ENCODE data around the gene NEDD9.

NEDD9 gene

DNA sequence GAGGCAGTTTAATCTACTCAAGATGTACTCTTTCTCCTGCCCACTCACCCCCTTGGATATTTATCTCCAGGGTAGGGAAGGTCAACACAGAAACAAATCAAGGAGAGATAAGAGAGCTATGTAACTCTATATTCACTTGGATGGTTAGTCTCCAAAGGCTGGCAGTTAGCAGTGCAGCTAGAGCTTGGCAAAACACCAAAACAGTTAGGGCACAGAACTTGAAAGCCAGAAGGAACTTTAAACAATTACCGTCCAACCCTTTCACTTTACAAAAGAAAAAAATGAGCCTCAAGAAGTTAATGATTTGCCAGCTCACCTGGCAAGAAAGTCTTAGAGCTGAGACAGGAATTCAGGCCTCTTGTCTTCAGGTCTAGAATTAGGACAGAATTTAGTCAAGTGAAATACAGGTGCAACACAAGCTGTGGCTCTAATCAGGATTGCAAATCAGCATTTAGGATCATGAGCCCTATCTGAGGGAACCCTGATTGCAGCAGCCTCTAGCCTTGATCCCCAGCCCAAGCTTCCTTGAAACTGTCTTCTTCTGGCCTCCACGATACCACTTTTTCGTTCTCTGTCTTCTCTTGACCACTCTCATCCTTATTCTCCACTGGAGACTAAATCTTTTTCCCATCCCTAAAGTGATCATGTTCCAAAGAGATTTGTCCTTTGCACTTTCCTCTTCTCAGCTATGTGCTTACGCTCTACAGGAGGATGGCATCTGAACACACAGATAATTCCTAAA lies 14.9 kb downstream of the NEDD9 start:
- DNase-seq (ENCODE audit: low spot score): no peak

DNA sequence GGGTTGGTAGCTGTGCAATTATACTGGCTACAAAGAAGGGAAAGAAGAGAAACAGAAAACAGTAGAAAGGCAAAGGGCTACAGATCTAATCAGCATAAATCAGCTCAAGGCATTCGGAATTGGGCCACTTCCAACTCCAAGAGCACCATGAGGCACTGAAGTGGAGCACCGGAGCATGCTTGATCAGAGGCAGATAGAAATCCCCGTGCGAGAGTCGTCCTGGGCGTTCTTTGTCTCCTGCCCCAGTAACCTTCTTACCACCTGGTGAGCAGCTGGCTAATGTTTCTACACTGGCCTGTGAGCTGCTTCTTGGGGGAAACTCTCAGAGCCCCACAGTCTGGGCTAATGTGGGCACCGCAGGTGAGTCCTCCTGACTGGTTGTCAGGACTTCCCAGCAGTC lies 16.7 kb downstream of the NEDD9 start:
- no peak for DNase-seq (ENCODE audit: low spot score)

- no peak for DNase-seq (ENCODE audit: low spot score)
Measured at GRCh38 chr6:11214901-11215300, 17.6 kb downstream of the NEDD9 start.

GRCh38 chr6:11214084-11214833 lies 18.2 kb downstream of the NEDD9 start:
- no peak for DNase-seq (ENCODE audit: low spot score)

GRCh38 chr6:11213422-11214021 lies 18.9 kb downstream of the NEDD9 start:
- DNase-seq (ENCODE audit: low spot score): no peak

- DNase-seq (ENCODE audit: low spot score): no peak
Measured at GRCh38 chr6:11212664-11213063, 19.8 kb downstream of the NEDD9 start.

- DNase-seq (ENCODE audit: low spot score): no peak
Measured at GRCh38 chr6:11211254-11211653, 21.2 kb downstream of the NEDD9 start.

DNA sequence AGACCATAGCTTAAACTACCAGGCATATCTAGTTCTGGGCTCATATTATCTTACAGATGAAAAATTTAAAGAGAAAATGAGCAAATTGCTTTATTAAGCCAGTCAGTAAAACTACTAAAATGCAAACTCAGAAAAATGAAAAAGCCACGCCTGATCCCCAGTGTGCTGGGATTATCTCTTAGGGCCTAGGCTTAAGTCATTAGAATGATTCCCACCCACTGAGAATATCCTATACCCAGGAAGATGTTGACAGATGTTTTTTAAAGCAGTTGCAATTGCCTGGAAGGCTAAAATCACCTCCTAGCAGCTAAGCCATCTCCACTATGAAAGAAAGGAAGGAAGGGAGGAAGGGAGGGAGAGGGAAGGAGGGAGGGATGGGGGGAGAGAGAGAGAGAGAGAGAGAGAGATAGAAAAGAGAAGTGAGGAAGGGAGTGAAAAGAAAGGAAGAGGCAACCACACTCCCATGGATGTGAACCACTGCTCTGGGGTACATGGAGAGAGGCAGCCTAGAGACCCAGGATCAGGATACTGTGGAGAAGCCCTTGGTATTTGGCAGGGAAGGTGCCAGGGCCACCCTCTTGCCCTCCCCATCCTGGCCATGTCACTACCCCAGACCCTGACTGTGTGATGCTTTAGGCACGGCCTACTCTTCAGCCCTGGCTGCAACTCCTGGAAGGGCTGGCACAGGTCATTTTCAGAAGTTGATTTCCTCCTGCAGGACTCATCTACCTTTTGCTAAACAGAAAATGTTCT lies 21.9 kb downstream of the NEDD9 start:
- no peak for DNase-seq (ENCODE audit: low spot score)

GRCh38 chr6:11209906-11210305 lies 22.6 kb downstream of the NEDD9 start:
- no peak for DNase-seq (ENCODE audit: low spot score)

- DNase-seq (ENCODE audit: low spot score): no peak
Measured at GRCh38 chr6:11209369-11209768, 23.1 kb downstream of the NEDD9 start.

- DNase-seq (ENCODE audit: low spot score): no peak
Measured at GRCh38 chr6:11208854-11209253, 23.6 kb downstream of the NEDD9 start.

DNA sequence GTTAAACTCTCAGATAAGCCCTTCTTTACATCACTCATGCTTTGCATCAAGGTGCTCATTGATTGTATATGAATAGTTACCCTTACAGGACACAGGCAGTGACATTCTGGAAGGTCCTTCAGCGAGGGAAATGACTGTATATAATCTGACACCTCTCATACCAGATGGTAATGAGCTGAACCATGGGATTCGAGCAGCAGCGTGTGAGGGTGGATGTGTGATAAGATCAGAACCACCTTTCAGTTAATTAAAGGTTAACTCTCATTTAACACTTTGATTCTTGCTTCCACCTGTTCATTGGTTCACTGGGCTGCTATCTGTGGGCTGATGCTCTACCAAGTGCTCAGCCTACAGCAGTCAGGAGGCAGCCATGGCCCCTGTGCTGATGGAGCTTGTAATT lies 24.2 kb downstream of the NEDD9 start:
- DNase-seq (ENCODE audit: low spot score): no peak

- no peak for DNase-seq (ENCODE audit: low spot score)
Measured at GRCh38 chr6:11207199-11207968, 25.1 kb downstream of the NEDD9 start.

- no peak for DNase-seq (ENCODE audit: low spot score)
Measured at GRCh38 chr6:11206576-11206975, 25.9 kb downstream of the NEDD9 start.

DNA sequence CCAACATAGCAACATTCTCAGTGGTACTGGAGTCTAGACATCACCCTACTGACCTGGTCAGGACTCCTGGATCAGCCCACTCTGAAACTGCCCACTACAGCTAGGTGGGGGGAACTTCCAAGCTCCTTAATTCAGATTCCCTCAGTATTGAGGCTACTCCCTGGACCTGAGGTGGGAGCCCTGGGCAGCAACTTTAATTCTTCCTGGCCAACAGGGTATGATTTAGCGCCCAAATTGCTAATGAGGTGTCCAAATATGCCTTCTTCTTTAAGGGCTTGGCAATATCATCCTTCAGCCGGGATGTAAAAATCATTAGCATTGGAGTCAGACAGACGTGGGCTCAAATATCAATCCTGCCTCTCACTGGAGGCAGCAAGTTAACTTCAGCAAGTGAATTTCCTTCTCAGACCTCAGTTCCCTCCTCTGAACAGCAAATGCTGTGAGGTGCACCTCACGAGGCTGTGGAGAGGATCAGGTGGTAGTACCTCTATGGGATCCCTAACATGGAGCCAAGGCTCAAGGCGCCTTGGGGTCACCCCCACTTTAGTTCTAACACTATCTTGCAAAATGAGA lies 27.6 kb downstream of the NEDD9 start:
- no peak for DNase-seq (ENCODE audit: low spot score)

- no peak for DNase-seq (ENCODE audit: low spot score)
Measured at GRCh38 chr6:11204005-11204399, 28.5 kb downstream of the NEDD9 start.

GRCh38 chr6:11203306-11204004 lies 29.0 kb downstream of the NEDD9 start:
- DNase-seq (ENCODE audit: low spot score): no peak

DNA sequence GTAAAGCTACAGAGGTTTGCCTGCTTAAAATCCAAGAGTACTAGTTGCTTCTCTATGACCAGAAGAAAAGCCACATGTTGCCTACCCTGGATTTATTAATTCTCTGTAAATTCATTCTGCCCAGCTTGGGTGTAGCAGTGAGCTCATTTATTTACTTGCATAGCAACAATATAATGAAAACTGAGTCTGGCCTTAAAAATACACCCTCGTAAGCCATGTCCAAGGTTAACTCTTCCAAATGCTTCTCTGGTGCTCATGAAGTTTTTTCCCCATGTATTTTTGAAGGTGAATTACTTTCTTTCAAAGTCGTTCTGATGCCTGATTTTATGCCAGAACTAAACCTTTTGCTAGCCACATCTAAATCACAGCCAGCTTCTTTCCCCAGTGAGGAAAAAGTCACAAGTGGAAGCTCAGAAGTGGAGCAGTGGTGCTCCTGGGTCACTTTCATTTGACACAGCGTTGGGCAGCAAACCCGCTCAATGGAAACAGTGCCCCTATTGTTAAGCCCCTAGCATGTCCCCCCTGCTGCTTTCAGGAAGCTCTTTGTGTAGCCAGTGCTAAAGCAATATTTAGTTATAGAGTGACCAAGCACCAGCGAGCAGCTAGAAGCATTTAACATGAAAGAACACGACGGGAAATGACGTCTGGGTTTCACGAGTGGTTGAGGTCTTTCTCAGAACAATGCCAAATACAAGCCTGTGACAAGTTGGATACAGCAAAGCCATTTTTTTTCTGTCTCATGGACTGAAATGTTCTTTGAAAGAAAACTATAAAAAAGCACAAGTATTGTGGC lies 29.8 kb downstream of the NEDD9 start:
- no peak for DNase-seq (ENCODE audit: low spot score)

DNA sequence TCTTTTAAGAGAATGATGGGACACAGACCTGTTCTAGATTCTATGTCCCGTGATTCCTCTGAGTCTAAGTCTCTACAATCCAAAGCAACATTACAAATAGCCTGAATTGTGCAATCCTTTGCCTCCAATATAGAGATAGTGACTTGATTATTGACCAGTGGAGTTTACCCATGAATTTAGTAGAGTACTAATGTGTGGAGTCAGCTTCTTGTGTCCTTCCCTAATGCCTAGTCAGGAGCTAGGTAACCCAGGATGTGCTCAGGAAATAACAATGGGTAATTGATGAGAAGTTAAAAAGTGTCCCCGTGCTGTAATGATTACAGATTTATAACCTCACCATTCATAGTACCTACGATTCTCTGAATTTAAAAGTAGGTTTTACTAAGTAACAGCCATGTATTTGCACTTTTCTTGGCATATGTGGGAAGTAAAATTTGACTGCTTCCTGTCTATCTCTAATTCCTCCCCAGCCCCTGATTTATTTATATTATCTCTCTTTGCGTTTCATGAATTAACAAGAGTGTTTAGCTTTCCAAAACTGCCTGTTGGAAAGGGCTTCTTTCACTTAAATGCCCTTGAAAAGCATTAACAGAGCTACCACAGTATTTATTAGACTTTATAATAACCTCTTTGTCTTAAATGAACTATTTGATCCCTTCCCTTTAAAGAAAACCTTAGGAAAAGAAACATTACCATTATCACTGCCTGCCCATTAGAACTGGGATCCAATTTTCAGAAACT lies 30.5 kb downstream of the NEDD9 start:
- no peak for DNase-seq (ENCODE audit: low spot score)

Data from hematopoietic multipotent progenitor cell treated with erythropoietin and hydrocortisone succinate and interleukin-3 and kit ligand, for 17 days (in vitro differentiated cells).